ENCODE results near the gene CD160. TPM values are rescaled to one million over a fixed set of nuclear protein-coding genes. Genes with fewer than 3 reads are reported as not detected.

CD160 gene
- total and polyA plus RNA-seq, 2 of the 13 experiments (the other 11 are each of a cell fraction or from before 2014, with no cell fraction given) = 0.09 TPM; not detected in 1

DNA sequence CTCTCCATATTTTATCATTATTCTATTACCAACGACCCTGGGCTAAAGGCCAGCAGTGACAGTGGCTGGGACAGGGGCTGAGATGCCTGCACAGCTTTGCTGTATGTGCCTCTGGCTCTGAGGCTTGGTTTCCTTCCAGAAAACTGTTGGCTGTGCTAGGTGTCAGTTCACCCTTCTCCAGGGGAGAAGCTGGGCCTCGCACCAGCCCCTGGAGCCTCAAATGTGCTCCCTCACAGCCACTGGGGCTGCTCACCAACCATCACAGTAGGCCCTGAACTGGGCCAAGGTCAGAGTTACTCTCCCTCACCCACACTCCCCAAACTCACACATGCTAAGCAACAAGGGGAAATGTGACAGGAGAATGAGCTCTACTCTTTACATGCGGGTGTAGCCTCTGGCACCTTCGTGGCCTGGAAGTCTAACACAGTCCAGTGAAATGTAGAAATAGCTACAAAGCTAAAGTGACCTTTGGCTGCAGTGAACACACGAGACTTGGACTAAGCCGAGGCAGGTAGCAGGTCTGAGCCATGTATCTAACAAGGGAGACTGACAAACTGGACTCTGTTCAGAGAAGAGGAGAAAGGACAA lies 4.7 kb upstream of the CD160 start (continued):
- TF ChIP-seq TBX2 (CRISPR knock-in tag; IDR thresholded peaks at IDR 0.05; ENCODE audit: borderline replicate concordance) (peak; percentile 66), ZNF263 (CRISPR knock-in tag; IDR thresholded peaks at IDR 0.05) (peak; percentile 88), SMARCE1 (IDR thresholded peaks at IDR 0.05; ENCODE audit: borderline replicate concordance) (no peak), TBX3 (IDR thresholded peaks at IDR 0.05; ENCODE audit: borderline replicate concordance) (peak; percentile 49; the same call in 1 of the 2 replicates), KLF12 (CRISPR knock-in tag; IDR thresholded peaks at IDR 0.05; ENCODE audit: borderline replicate concordance) (0 out of 2 replicates have a peak, but pooled peaks have one; percentile 54), SAP130 (CRISPR knock-in tag; IDR thresholded peaks at IDR 0.05; ENCODE audit: low read depth) (peak; percentile 52; the same call in 1 of the 2 replicates), TOPORS (CRISPR knock-in tag; IDR thresholded peaks at IDR 0.05) (peak; percentile 70), EEA1 (CRISPR knock-in tag; IDR thresholded peaks at IDR 0.05; ENCODE audit: borderline replicate concordance) (0 out of 2 replicates have a peak, but pooled peaks have one; percentile 31), ZNF589 (CRISPR knock-in tag; conservative IDR thresholded peaks at IDR 0.05) (no peak), RFX3 (CRISPR knock-in tag; IDR thresholded peaks at IDR 0.05) (no peak), ZNF761 (CRISPR knock-in tag; conservative IDR thresholded peaks at IDR 0.05) (peak; percentile 80; the same call in 1 of the 2 replicates)
- TF ChIP-seq, protein P1, sequence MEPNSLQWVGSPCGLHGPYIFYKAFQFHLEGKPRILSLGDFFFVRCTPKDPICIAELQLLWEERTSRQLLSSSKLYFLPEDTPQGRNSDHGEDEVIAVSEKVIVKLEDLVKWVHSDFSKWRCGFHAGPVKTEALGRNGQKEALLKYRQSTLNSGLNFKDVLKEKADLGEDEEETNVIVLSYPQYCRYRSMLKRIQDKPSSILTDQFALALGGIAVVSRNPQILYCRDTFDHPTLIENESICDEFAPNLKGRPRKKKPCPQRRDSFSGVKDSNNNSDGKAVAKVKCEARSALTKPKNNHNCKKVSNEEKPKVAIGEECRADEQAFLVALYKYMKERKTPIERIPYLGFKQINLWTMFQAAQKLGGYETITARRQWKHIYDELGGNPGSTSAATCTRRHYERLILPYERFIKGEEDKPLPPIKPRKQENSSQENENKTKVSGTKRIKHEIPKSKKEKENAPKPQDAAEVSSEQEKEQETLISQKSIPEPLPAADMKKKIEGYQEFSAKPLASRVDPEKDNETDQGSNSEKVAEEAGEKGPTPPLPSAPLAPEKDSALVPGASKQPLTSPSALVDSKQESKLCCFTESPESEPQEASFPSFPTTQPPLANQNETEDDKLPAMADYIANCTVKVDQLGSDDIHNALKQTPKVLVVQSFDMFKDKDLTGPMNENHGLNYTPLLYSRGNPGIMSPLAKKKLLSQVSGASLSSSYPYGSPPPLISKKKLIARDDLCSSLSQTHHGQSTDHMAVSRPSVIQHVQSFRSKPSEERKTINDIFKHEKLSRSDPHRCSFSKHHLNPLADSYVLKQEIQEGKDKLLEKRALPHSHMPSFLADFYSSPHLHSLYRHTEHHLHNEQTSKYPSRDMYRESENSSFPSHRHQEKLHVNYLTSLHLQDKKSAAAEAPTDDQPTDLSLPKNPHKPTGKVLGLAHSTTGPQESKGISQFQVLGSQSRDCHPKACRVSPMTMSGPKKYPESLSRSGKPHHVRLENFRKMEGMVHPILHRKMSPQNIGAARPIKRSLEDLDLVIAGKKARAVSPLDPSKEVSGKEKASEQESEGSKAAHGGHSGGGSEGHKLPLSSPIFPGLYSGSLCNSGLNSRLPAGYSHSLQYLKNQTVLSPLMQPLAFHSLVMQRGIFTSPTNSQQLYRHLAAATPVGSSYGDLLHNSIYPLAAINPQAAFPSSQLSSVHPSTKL (CRISPR knock-in tag; IDR thresholded peaks at IDR 0.05) = peak; percentile 70
- TF ChIP-seq, protein P2, sequence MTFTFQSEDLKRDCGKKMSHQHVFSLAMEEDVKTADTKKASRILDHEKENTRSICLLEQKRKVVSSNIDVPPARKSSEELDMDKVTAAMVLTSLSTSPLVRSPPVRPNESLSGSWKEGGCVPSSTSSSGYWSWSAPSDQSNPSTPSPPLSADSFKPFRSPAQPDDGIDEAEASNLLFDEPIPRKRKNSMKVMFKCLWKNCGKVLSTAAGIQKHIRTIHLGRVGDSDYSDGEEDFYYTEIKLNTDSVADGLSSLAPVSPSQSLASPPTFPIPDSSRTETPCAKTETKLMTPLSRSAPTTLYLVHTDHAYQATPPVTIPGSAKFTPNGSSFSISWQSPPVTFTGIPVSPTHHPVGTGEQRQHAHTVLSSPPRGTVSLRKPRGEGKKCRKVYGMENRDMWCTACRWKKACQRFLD (CRISPR knock-in tag; IDR thresholded peaks at IDR 0.05; ENCODE audit: borderline replicate concordance) = 0 out of 2 replicates have a peak, but pooled peaks have one; percentile 74
- TF ChIP-seq, protein P3, sequence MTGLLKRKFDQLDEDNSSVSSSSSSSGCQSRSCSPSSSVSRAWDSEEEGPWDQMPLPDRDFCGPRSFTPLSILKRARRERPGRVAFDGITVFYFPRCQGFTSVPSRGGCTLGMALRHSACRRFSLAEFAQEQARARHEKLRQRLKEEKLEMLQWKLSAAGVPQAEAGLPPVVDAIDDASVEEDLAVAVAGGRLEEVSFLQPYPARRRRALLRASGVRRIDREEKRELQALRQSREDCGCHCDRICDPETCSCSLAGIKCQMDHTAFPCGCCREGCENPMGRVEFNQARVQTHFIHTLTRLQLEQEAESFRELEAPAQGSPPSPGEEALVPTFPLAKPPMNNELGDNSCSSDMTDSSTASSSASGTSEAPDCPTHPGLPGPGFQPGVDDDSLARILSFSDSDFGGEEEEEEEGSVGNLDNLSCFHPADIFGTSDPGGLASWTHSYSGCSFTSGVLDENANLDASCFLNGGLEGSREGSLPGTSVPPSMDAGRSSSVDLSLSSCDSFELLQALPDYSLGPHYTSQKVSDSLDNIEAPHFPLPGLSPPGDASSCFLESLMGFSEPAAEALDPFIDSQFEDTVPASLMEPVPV (CRISPR knock-in tag; IDR thresholded peaks at IDR 0.05) = peak; percentile 66; the same call in 1 of the 2 replicates
